SW 1271 (cell line): ENCODE results near the gene HILPDA.
A peak's percentile ranks its signal among the peaks of the same experiment; 100 is the strongest.

ENCODE experiments used
- DNase-seq, 2 experiments: peaks; one replicate each; lab custom pipeline; 2025; lab: John Stamatoyannopoulos, UW

The HILPDA gene, protein sequence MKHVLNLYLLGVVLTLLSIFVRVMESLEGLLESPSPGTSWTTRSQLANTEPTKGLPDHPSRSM

DNA sequence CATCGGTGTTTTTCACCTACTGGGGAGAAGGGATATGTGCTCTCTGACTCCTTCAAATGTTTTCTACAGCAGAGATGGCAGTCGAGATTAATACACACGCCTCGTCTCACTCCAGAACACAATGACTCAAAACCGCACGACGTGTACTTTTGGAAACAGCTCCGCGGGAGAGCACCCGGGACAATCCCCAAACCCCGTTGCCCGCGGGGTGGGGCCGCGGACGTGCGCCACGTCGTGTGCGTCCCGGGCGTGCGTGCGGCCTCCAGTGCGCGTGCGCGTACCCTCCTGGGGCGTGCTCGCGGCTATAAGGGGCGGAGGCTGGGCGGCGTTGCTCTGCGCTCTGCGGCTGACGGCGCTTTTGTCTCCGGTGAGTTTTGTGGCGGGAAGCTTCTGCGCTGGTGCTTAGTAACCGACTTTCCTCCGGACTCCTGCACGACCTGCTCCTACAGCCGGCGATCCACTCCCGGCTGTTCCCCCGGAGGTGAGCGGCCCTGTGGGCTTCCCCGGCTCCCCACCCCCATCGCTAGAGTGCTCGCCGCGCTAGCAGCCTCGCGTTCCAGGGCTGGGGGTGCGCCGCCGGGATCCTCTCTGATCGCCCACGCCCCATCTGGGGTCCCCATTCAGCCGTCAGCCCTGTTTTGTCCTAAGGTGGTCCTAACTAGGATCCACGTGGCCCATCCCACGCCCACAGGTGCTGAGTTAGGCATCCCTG lies at the start of gene HILPDA:
TSS of gene HILPDA (plus strand) at position 336 of the 712 bp plus-strand sequence. CDS start 1,391 bp downstream, outside the sequence.
- peak; percentile 59 to 84 for DNase-seq

DNA sequence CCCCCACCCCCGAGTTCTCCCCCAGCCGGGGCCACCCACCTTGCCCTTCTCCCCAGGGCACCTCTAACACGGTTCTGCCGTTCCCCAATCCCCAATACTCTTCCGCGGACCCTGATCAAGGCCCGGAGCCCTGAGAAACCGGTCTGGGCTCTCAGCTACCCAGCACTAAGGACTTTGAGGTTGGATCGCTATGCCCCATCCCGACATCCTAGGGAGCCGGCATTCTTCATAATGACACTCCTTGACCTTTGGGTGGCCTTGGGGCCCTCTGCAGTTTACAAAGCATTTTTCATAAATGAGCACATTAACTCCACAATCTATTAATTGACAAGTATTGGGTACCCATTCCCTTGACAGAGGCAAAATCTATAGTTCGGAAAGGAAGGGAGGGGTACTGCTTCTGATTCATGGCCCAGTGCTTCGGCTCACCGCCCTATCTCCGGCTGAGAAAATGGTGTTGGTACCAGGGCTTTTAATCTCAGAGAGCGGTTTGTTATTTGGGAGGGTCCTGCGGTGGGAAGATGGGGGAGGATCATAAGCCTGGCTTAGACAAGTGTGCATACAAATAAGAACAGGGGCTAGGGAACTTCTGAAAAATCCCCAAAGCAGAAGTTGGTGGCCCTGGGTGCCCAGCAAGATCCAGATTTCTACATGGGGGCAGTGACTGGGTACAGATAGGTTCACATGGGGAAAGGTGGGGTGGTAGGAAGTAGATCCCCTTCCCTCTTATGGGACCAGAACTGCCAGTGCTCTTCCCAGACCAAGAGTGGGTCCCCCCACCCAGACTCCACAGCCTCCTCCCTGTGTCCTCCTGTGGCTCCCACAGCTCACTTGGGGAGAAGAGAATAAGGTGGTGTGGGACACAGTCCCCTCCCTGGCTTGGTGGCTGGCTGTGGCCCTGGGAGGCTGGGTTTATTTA lies 49.1 kb upstream of the HILPDA start:
- no peak for DNase-seq

DNA sequence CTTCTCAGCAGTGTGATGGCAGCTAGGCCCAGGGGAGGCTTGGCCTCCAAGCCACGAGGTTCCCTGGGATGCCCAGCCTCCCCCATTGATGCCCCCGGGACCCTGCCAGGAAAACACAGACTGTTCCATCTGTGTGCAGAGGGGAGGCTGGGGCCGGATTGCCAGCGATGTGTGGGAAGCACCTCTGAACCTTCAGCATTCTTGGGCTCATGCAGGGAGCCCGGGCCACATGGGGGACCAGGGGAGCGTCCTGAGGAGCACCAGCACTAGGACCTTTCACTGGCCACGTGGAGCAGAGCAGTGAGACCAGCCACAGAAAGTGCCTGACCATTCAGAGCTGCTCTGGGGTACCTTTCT lies 48.5 kb upstream of the HILPDA start:
- no peak for DNase-seq

DNA sequence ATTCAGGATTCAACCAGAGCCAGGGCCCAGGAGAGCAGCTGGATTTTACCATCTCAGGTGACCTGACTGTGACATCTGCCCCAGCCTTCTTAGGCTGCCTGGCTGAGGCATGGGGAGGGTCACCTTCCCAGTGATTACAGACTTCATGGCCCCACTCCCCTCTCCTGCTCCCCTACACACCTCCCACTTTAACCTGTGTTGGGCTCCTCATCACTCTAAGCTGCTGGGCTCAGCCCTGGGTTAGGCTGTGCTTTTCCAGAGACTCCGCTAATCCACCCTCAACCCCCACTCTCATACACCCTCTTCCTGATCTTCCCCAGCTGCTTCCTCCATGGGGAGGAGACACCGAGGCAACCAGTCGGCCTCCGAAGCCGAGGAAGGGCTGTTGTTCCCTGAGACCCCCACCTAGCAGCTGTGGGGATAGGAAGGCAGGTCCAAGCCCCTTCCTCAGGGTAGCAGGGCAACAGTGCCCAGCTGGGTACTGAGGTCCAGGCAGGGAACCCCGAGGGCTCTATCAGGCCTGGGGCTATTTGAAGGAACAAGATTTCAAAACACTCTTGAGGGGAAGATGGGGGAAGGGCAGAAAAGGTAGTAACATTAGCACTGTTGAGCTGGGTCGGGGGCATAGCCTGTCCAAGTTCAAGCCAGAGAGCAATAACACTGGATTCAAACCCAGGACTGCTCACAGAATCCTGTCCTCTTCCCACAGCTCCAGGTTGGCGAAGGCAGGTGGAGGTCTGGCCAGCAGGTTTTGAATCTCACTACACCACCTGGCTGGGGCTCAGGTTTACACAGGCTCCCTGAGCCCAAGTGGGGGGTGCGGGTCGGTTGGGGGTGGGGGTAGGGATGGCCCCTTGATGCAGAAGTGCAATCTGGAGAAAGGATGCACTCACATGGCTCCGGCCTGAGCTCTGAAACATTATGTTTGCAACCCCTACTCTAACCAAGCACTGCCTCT lies 47.6 kb upstream of the HILPDA start:
- DNase-seq: no peak

DNA sequence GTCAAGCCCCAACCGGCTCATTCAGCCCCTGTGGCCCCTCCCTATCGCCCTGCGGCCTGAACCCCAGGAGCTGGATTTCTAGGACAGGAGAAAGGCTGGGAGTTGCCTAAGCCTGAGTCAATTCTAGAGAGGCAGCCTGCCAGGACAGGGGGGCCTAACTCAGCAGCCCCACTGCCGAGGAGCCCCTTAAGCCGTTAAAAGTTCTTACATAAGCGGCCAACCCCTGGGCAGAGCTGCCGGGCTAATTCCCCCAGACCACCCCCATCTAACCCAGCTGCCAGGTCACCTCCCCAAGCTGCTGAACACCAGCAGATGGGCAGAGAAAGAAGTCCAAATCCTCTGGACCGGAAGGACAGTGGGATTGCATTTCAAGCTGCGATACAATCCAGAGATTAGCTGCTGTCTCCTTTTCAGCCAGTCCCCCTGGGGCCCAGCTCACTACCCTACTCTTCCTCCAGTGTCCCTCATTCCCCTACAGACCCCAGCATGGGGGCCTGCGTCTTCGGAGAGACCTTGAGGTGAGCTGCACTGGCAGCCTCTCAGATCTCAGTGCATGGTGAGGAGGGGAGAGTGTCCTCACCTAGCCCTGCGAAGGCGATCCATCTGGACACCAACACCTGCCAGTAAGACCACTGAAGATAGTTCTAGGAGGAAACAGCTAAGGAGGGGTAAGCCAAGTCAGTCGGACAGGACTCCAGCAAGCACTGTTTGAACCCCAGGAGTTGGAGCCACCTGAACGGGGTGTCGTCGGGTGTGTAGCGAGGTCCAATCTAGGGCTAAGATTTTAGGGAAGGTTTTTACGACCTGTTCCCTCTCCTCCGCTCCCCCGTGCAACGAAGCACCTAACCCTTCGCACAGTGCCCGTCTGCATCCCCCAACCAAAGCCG lies 46.7 kb upstream of the HILPDA start:
- no peak for DNase-seq

DNA sequence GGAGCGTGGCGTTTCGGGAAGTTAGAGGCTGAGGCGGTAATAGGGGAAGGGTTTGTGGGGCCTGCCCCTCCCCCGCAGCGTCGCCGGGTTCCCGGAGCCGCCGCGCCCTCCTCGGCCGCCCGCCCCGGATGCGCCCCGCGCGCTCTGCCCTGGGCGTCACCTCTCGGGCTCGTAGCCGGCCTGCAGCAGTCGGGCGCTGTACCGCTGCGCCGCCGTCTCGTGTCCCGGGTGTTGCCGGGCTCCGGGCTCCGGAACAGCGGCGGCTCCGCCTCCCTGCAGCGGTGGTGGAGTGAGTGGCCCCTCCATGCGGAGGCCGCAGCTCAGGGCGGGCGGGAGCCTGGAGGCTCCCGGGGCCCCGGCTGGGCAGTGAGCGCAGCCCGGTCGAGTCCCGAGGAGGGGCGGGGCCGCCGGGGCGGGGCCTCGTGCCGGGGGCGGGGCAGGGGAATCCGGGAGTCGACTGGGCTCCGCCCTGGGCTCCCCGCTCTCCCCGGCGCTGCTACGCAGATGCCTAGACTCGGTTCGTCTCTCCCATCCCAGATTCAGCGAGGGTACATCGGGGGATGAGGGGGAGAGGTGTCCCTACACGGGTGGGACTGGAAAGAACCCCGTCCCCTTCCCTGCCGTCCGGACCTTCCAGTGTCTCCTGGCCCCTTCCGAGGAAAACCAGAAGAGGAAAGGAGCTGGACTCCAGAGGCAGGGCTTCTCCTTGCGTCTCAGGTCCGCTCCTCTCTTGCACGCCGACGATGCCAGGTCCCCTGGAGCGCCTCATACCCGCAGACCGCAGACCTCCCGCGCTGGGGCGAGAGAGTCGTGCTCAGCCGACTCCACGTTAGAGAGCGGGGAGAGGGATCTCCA lies 45.9 kb upstream of the HILPDA start, which contains the start of gene IMPDH1:
TSS of gene IMPDH1 (minus strand) at position 387 of the 855 bp plus-strand sequence. CDS start at position 306, 81 bp downstream.
- peak; percentile 49 to 82 for DNase-seq

DNA sequence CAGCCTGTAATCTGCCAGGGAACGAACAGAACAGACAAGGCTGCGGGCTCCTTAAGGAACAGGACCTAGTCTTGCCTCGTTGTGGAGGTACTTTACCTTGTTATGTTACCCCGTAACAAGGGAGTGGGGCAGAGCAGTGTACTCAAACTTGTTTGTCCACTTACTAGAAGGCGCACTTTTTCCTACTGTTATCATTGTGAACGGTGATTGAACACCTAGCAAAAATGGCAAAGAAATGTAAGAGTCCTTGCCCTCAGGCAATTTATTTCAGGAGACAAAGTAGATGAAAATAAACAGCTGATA lies 45.3 kb upstream of the HILPDA start:
- DNase-seq: no peak

DNA sequence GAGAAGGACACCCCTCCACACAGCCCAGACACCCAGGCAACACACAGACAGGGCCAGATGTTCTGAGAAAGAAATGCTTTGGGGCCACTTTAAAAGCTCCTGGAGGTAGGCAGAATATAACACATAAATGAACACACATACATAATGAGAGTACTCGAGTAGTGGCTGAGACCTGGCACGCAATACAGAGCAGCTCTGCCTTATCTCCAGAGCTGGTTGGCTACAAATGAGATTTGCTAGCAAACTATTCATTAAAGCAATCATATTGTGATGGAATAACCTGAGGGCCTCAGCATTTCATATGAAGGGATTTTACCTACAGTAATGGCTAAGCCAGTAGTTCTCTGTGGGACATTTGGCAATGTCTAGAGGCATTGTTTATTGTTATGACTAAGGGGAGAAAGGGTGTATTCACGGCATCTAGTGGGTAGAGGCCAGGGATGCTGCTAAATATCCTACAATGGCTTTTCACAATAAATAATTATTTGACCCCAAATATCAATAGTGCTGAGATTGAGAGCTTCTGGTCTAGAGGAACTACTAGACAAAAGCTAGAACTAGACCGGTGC lies 40.4 kb upstream of the HILPDA start:
- no peak for DNase-seq

DNA sequence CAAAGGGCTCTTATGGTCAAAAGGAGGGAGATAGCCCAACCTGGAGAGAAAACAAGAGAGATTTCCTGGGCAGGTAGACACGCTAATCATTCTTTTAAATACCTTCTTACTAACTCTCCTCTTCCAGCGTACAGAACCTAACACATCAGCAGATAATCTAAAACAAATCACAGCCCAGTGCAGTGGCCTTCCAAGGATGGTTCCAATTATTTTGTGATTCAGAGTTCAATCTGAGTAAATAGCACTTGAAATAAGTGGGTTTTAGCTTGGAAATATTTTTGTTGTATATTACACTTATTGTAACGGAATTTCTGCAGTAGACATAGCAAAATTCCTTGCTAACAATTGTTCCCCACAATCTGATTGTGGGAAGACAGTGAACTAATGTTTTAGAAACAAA lies 38.6 kb upstream of the HILPDA start:
- no peak for DNase-seq

DNA sequence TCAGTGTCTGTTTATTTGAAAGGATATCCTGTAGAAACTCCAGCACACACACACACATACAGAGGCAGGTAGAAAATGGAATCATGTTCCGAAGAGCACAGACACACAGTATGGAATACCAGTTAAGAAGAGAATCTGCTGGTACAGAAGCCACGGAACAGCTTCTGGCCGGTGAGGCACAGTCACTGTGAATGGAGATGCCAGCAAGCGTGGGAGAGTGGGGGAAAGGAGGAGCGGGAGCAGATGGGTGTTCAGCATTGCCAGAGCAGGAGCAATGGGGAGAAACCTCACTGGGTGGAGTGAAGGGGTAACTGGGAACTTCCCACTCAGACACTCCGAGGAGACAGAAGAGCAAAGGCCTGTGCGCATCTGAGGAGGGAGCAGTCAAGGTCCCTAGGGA lies 36.4 kb upstream of the HILPDA start:
- DNase-seq: no peak

DNA sequence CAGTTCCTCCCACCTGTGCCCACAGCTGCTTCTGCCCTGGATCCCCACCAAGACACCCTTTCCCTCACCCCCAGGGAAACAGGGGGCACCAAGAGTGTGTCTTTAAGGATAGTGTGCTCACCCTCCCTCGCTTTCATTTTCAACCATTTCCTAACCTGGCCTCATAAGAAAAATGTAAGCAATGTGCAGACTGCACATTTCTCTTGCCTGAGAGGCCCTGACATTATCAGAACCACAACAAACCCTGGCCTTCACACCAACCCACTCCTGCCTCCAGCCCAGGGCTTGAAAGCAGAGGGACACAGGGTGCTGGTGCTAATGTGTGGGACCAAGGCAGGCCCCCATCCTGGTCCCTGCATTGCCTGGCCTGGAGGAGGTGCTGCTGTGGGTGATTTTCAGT lies 34.9 kb upstream of the HILPDA start:
- DNase-seq: no peak

DNA sequence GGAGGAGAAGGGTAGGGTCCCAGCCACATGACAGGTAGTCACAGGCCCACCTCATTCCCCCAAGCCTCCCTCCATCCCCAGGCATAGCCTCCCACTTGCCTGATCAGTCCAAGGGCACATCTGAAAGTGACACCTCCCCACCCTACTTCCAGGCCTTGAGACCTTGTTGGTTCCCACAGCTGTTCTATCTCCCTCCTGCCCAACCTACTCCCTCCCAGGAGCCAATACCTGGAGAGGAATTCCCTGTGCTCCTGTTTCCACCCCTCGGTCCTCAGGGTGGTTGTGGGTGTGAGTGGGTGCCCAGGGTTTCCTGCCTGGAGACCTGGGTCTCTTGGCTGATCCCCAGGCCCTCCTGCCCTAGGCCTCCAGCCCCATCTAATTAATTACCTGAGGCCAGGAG lies 34.3 kb upstream of the HILPDA start:
- no peak for DNase-seq

DNA sequence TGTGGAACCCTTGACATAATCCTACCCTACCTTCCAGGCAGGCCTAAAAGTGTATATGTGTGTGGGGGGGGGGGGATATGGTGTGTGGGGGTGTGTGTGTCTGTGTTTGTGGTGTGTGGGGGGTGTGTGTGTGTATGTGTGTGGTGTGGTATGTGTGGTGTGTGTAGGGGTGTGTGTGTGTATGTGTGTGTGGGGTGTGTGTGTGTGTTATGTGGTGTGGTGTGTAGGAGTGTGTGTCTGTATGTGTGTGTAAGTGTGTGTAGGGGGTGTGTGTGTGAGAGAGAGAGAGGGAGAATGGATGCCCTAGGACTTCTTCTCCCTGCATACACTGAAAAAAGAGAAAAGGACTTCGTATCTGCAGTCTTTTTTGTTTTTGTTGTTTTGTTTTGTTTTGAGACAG lies 33.6 kb upstream of the HILPDA start:
- no peak for DNase-seq

DNA sequence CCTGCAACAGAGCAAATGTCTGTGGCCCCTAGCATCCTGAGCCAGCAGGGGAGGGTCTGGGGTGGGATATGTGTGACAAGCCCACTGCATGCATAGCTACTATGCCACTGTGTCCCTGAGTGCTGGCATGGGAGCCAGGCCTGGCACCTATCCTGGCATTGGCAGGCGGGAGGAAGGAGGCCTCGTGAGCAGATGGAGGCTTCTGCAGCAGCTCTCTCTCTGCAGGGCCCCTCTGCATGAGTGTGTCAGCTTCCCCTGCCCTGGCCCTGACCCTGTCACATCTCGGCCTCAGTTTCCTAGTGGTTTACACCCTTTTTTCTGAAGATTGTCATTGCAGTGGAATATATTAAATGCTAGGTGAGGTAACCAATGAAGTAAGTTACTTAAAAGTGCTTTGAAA lies 32.8 kb upstream of the HILPDA start:
- no peak for DNase-seq

DNA sequence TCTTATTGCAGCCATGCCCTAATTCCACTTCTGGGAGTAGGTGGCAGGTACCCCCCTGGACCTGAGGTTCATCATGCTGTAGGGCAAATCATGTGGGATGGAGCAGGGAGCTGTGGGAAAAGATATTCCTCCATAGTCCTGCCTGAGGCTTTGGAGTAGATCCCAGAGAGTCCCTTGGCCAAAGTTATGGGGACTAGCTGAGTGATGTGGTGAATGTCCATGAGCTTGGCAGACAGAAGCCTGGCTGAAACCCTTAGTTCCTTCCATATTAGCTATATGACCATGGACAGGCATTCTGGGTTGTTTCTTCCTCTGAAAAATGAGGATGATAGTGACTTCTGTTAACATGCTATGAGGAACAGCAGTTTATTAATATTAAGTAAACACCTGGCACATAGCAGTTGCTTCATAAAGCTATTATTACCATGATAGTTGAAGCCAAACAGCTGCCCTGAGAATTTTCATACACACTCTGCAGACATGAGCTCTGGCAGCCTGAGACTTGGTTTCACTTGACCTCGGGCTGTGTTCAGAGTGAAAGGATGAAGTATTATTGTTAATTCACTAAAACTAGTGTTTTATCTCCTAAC lies 30.9 kb upstream of the HILPDA start:
- DNase-seq: no peak

DNA sequence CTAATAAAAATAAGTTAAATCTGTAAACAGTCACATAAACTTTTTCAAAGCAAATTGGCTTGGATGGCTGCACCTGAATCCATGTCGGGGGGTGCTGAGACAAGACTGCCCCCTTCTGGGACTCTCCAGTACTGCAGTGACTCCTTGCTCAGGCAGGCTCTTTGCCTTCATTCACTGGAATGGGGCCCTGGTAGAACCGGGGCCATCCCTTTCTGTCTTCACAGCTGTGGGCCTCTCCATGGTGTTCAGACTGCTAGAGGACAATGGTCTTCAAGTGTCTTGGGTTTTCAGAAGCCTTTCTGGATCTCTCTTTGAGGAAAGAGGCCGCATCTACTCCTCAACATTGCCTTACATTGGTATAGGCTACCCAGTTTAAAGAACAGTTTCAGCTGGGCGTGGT lies 29.8 kb upstream of the HILPDA start:
- peak in 1 of 2 experiments; percentile 41 for DNase-seq

DNA sequence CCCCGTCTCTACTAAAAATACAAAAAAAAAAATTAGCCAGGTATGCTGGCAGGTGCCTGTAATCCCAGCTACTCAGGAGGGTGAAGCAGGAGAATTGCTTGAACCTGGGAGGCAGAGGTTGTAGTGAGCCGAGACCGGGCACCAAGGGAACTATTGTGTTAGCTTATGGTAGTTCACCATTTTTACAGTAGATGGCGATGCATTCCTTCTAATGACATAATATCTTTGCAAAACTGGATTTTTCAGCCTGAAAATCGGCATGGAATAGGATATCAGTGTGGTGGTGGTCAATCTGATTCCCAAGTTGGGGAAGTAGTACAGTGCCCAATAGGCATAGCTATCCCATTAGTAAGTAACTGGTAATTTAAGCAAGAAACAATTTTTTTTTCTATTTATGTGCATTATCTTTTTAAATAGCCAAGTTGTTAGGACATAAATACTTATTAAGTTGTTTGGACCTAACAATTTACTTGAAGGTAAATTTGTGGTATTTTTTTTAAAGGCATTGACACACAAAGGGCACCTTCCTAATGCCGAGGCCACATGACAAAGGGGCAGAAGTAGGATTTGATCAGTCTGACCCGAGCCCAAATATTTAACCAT lies 28.3 kb upstream of the HILPDA start:
- DNase-seq: peak in 1 of 2 experiments; percentile 47

DNA sequence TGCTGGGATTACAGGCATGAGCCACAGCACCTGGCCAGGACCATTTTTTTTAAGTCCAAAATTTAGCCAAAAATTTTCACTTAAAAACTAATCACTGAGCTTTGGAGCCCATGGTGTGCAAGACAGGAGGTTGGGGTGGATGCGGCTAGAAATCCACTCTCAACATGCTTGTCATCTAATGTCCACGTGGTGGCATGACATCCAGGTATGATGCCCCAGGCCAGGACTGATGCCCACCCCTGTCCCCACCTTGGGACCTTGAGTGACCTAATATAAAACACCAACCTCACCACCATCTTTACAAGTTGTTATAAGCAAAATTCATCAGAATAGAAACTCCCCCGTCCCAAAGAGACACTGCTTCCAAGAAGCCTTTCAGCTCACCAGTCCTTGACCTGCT lies 25.5 kb upstream of the HILPDA start:
- DNase-seq: no peak

DNA sequence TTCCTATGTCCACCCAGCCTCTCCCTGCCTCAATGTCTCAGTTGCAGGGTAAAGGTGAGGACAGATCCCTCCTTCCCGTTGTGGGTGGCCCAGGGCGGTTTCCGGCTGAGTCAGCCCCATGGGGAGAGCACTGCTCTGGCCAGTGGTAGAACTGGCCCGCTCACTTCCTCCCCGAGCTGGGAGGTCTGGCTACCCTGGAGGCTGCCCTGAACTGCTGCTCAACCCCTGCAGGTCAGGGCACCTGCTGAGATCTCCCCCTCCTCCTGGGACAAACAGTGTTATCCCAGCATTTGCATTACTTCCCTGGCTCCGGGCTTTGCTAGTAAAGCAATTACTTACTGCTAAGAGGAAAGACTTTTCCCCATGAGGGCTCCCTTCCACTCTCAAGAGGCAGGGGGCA lies 24.5 kb upstream of the HILPDA start:
- no peak for DNase-seq
